ENCODE measurements around the gene LMBRD2.
"Not testable (repeated sequence)": the region's sequence is repeated elsewhere in the genome, so short reads cannot be mapped to it uniquely, and the experiment has no call there.

LMBRD2 gene

DNA sequence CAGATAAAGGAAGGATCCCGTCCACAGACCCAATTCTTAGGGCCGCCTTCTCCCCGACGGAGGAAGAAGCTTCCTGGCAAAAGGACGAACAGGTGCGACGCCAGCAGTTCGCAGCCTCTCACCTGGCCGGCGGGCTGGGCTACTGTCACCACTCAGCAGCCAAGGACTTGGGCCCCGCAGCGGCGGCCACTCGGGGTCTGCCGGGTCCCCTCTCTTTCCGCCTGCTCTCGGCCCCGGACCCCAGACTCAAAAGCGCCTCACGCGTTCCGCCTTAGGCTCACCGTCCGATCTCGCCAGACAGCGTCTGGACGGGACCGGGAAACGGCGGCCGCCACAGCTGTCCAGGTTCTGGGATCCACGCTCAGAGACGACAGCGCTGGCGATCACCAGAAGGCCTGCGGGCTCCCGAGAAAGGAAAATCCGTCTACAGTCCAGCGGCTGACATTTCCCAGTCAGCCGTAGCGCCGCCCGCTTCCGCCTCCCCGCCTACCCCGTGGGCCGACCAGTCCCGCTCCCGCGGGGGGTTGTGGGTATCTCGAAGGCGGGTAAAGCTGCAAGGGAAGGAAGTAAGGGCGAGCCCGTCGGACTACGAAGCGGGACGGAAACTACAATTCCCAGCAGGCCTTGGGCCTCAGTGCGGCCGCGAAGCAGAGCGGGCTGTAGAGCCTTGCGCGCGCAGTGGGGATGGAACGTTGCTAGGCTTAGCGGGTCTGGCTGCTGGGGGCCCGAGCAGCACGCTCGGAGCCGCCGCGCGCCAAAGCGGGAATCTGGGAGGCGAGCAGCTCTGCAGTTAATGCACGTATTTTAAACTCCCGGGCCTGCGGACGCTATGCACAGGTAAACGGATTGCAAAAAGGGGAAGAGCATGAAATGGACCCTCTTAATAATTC lies at the start of gene LMBRD2, which contains the start of gene SKP2:
Gene LMBRD2 (minus strand): TSS at position 454 of the 890 bp plus-strand sequence. CDS start 8,538 bp downstream, outside the sequence.
Gene SKP2 (plus strand): TSS at position 678 of the 890 bp plus-strand sequence. CDS start 152 bp downstream, at position 830.
- DNase-seq: peak; percentile 99

DNA sequence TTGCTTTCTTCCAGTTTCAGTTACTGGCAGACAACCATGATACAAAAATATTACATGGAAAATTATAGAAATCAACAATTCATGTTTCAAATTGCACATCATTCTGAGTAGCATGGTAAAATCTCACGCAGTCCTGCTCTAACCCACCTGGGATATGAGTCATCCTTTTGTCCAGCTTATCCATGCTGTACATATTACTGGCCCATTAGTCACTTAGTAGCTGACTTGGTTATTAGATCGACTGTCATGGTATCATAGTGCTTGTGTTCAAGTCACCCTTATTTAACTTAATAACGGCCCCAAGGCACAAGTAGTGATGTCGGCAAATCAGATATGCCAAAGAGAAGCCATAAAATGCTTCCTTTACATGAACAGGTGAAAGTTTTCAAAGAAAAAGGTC lies 48.8 kb upstream of the LMBRD2 start:
- no peak for DNase-seq

GRCh38 chr5:36199620-36200019 lies 47.9 kb upstream of the LMBRD2 start:
- no peak for DNase-seq

DNA sequence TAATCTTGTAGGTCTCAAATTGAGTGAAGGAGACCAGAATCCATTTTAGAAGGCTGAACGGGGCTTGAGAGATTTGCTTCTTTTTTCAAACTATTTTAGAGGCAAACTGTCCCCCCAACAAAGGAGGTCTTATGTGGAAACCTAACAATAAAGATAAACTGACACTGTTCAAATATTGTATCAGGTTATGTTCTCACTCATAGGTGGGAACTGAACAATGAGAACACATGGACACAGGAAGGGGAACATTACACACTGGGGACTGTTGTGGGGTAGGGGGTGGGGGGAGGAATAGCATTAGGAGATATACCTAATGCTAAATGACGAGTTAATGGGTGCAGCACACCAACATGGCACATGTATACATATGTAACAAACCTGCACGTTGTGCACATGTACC lies 47.1 kb upstream of the LMBRD2 start:
- not testable (repeated sequence) for DNase-seq

DNA sequence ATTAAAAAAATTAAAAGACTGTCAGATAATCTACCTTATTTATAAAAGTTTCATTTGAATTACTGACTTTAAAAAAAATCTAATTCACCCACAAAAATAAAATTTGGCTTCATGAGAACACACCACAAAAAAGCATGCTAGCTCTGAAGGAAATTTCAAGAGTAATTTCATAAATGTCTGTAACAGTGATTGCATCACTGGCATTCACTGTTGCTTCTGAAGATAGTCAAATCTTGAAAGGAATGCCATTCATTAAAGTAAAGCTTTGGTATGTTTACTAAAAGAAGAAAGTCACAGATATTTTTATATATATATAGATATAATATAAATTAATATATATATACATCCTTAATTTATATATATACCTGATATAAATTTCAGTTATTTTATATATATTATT lies 46.6 kb upstream of the LMBRD2 start:
- DNase-seq: no peak

- no peak for DNase-seq
Observed at GRCh38 chr5:36193746-36194145, 42.1 kb upstream of the LMBRD2 start.

DNA sequence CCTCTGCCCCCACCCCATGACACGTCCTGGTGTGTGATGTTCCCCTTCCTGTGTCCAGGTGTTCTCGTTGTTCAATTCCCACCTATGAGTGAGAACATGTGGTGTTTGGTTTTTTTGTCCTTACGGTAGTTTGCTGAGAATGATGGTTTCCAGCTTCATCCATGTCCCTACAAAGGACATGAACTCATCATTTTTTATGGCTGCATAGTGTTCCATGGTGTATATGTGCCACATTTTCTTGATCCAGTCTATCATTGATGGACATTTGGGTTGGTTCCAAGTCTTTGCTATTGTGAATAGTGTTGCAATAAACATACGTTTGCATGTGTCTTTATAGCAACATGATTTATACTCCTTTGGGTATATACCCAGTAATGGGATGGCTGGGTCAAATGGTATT lies 32.7 kb upstream of the LMBRD2 start:
- DNase-seq: not testable (repeated sequence)

DNA sequence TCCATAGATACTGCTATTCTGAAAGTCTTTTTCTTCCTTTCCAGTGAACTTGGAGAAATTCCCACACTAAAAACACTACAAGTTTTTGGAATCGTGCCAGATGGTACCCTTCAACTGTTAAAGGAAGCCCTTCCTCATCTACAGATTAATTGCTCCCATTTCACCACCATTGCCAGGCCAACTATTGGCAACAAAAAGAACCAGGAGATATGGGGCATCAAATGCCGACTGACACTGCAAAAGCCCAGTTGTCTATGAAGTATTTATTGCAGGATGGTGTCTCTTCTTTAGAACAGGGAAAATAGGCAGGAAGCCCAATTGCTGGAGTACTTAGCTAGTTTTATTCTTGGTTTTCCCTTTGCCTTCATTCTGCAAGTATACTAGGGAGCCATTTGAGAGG lies 30.1 kb upstream of the LMBRD2 start:
- DNase-seq: no peak

DNA sequence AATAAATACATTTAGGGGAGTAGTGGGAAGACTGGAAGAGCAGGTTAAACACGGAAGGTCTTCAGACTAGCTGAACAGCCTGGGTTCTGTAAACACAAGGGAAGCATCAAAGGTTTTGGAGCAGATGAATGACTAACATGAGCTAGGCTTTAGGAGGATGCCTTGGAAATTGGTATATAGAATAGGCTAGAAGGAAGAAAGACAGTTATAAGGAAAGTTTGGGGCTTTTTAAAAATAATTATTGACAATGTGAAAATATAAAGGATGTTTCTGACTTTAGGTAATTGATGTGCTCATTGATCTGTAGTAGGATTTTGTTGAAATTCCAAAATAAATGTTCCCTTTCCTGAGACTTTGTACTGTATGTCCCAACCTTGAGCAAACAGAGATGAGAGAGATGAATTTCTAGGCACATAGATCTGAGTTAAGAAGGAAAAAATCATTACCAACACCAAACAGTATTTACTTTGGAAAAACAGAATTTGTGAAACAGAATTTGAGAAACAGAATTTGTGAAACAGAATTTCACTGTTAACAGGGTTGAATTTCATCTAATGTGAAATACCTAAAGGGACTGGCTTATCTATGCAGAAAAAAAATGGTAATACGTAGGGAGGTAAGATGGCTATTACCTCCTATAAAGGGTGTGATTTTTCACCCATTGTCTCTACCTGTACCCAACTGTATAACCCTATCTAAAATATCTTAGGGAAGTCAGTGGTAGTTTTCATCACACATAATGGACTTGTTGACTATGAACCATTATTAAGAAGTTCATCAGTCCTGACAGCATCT lies 29.1 kb upstream of the LMBRD2 start:
- no peak for DNase-seq

DNA sequence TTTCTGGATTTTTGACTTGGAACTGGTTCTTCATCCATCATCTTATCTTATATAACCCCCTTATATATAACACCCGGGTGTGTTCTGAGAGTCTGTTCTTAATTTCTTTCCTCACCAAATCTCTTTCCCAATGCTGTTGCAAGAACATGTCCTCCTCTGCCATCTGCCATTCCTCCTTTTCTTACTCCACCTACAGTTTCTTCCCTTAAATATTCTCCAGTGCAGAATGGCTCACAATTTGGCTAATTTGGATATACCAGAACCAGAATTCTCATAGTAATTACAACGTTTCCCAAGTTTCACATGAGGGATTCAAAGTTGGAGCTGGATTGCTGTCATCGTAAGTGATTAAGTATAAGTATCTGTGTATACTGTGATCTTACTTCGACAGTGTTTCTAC lies 28.3 kb upstream of the LMBRD2 start:
- DNase-seq: no peak

GRCh38 chr5:36178524-36178890 lies 26.8 kb upstream of the LMBRD2 start:
- no peak for DNase-seq

- DNase-seq: no peak
Observed at GRCh38 chr5:36177715-36178523, 26.2 kb upstream of the LMBRD2 start.

GRCh38 chr5:36177154-36177553 lies 25.5 kb upstream of the LMBRD2 start:
- DNase-seq: no peak

DNA sequence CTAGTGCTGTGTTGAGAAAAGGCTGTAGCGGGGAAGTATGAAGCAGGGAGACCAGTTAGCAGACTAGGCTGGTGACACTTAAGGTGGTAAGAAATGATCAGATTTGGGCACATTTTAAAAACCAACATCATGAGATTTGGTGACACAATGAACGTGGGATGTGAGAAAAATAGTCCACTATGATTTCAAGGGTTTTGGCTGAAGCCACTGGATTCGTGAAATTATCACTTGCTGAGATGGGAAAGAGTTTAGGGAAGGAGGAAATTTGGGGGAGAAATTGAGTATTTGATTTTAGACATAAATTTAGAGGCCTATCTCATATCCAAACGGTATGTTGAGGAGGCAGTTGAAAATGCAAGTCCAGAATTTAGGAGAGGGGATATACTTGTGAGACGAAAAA lies 23.4 kb upstream of the LMBRD2 start:
- no peak for DNase-seq

GRCh38 chr5:36174119-36174518 lies 22.4 kb upstream of the LMBRD2 start:
- DNase-seq: no peak

DNA sequence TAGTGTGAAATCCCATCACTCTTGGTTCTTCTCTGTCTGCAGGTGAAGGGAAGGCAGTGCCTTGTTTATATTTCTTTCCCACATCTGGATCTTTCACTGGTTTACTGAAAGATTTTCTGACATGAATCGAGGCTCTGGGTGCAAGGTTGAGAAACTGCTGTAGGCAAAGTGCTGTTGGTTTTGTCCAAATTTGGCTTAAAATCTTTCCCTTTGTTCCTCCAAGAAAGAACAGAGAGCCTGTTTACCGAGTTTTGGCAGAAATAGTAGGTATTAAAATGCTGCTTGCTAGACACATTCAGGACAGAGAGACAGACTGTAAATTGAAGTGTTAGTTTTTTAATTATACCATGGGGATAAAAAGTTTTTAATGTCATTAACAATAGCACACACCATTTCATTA lies 21.7 kb upstream of the LMBRD2 start:
- no peak for DNase-seq

GRCh38 chr5:36172599-36172998 lies 20.9 kb upstream of the LMBRD2 start:
- DNase-seq: no peak

- DNase-seq: no peak
Observed at GRCh38 chr5:36170832-36171424, 19.2 kb upstream of the LMBRD2 start.

DNA sequence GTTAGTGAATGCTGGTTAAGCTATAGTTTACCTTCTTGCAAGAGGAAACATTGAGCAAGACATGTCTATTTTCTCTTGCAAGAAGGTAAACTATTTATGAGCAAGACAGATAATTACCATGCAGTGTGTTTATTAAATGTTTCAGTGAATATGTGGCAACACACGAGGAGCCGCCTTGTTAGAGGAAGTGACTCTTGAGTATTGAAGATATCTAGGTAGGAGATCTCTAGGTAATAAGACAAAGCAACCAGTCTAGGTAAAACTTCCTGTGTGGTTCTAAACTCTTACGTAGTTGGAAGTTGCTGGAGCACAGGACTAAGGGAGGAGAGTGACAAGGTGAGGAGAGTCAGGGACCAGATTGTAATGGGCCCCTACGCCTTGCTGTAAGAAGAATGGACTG lies 17.1 kb upstream of the LMBRD2 start:
- DNase-seq: no peak

- DNase-seq: no peak
Observed at GRCh38 chr5:36164461-36164860, 12.8 kb upstream of the LMBRD2 start.

DNA sequence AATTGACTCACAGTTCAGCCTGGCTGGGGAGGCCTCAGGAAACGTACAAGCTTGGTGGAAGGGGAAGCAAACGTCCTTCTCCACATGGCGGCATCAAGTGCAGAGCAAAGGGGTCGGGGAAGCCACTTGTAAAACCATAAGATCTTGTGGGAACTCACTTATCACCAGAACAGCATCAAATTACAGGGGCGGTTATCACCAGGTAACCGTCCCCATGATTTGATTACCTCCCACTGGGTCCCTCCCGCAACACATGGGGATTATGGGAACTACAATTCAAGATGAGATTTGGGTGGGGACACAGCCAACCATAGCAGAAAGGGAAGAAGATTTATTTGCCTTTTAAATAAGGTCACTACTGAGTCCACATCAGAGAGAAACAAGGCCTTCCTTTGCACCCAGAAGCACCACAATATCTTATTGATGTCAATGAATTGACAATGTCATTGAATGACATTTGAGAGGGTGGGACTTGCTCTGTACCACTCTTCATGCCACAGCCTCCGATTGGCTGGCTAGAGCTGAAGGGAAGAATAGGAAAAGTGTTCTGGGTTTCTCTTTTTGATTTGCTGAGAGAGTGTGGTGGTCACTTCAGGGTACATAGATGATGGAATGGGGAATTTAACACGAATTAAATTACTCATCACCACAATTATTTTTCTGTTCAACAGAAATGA lies 11.3 kb upstream of the LMBRD2 start:
- no peak for DNase-seq

DNA sequence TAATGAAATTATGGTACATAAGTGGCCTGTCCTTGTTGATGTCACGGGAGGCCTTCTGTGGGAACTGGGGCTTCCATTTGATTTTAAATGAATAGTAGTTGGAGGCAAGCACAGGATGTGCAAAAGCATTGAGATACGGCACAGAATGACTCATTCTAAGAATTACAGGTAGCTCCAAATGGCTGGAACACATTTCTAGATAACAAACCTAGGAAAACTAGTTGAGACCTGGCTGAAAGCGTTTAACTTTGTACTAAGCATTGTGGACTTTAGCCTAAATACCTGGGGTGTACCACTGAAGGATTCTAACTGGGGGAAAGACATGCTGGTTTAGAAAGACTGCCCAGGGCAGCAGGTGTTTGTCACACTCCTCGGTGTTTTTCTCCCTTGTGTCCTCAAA lies 9.7 kb upstream of the LMBRD2 start:
- no peak for DNase-seq

Measured in left hindlimb (tissue), 1 donor.